Suppressor macrophage treated with lipopolysaccharide for 1 hour (primary cell): ENCODE measurements around the gene TBC1D1.
A peak's percentile ranks its signal among the peaks of the same experiment; 100 is the strongest.

Experiments used
- DNase-seq, 3 donors: peaks; one replicate each; pipeline ENCODE4 v3.0.0-alpha.2; 2020 to 2022

The TBC1D1 gene

DNA sequence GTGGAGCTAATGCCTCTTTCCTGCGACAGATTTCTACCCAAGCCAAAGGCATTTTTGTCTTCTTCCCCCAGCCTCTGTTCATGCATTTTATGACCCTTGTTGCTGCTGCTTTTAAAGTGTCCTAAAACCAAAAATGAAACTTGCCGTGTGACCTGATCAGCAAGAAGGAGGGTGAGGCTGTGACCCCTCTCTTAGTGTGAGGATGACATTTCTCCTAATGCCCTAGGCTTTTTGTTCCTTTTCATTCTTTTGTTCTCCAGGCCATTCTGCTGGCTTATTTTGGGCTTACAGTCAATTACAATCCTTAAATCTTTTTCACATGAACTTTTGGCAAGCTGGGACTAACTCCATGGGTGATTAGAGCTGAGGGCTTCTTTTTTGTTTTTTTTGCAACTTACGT lies 103.7 kb downstream of the TBC1D1 start:
- peak in 2 of 3 donors; percentile 26 to 36 for DNase-seq

GRCh38 chr4:37995299-37995821 lies 104.5 kb downstream of the TBC1D1 start:
- no peak for DNase-seq

GRCh38 chr4:37995981-37996775 lies 105.3 kb downstream of the TBC1D1 start:
- no peak for DNase-seq

DNA sequence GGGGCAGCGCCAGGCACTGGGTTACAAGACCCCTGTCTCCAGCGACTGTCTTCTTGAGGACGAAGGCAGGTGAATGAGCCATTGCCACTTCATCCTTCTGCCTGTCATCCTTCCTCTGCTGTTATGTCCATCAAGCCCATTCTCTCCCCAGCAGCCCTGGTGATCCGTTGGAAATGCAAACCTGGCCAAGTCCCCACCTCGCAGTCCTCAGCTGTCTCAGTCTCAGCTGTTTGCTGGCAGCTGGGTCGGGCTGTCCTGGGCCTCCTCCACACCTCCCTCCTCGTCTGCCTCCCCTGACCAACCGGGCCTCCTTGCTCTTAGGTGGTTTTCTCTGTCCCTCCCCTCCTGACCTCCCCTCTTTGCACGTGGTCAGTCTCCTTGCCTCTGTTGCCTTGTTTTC lies 107.3 kb downstream of the TBC1D1 start:
- DNase-seq = no peak

DNA sequence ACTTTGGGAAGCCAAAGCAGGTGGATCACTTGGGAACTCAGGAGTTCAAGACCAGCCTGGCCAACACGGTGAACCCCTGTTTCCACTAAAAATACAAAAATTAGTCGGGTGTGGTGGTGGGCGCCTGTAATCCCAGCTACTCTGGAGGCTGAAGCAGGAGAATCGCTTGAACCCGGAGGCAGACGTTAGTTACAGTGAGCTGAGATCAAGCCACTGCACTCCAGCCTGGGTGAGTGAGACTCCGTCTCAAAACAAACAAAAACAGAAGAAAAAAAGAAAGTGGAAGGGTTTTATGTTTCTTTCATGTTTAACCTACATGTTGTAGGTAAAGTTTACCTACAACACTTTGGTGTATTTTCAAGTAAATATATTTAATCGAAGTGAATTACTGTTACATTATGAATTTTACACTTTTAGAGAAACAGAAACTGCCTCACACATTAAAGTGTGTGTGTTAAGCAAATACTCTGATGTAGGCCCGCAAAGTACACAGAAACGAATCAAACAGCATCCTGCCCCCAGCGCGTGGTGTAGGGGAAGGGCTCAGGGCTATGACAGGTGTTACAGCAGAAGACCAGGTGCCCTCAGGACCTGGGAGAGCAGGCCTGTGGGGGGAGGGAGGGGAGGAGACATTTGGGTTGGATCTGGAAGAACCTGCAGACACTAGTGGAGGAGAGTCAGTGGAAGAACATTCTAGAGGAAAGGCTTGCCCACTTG lies 108.3 kb downstream of the TBC1D1 start:
- DNase-seq = no peak

DNA sequence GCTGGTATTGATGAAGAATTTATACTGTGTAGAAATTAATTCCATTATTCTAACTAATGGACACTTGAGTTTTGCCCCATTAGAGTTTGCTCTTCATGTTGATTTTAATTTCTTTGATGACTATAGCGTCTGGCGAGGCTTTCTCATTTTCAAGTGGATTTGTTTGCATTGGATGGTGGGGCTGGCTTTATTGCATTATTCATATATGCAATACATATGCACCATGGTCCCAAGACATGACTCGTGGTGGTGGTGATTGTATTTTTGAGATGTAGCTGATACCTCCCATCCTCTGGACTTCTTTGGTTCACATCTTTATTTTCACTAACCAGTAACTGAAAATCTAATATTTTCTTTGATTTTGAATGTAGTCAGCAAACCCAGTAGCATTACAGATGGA lies 109.1 kb downstream of the TBC1D1 start:
- DNase-seq = no peak

DNA sequence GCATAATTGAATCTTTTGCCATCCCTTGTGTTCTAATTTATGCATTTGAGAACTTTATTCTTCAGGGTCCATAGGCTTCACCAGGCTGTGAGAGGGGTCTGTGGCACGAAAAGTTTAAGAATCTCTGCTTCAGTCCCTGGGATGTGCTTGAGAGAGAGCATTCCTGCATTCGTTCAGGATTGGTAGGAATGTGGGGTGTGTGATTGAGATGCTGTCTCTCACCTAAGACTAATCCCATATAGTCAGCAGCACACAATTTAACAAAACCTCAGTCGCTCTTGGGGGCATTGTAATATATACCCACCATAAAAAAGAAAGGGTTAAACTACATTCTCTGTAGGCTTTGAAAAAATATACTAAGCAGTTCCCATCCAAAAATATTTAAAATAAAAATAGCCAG lies 111.0 kb downstream of the TBC1D1 start:
- no peak for DNase-seq

- no peak for DNase-seq
These were observed 111.7 kb downstream of the TBC1D1 start for GRCh38 chr4:38002451-38003071.

DNA sequence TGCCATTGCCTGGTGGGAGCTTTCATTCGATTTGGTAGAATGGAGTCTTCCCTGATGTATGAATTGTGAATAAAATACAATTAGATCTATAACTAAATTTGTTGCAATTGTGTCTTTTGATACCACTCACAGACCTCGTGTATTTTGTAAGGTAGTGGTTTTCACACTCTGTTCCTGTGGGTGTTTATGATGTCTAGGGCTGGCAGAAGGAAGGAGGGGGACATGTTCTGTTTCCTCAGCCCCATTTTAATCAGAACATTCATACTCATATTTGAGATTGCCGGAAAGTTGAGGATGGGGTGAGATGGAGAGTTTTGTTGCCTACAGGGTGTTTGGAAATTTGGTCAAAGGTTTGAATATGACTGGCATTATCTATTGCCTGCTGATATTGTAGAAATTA lies 112.2 kb downstream of the TBC1D1 start:
- no peak for DNase-seq

GRCh38 chr4:38003628-38004027 lies 112.7 kb downstream of the TBC1D1 start:
- DNase-seq = no peak

DNA sequence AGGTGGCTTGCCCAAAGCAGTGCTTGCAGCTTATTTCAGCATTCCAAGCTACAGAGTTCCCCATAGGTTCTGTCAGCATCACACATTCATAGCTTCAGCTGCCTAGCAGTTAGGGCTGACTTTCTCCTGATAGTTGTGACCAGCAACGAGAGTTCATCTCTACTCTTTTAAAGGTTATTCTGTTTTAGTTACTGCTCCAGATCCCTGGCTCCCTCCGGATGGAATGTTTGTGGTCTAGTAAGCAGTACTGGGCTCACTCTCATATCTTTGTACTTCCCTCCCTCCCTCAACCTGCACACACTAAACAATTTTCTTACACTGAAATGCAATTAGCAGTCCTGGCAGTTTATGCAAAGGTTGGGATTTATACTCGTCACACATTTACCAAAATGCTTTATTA lies 113.2 kb downstream of the TBC1D1 start:
- DNase-seq = no peak

DNA sequence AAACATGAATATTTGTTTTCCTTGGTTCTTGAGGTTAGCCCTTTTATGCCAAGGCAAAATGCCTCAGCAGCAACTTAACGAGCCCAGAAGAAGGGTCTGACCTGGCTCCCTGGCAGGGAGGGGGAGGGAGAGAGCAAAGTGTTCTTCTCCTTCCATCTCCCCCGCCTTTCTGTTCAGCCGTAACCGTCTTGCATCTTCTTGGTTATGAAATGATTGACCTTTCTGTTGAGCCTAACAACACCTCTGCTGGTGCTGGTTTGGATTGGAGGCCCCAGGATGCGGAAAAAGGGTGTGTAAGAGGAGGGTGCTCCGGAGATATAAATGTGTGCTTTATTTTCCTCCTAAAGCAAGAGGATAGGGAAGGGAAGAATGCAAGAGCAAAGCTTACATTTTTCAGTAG lies 114.0 kb downstream of the TBC1D1 start:
- DNase-seq = no peak

- no peak for DNase-seq
These were observed 114.8 kb downstream of the TBC1D1 start for GRCh38 chr4:38005637-38006036.

- no peak for DNase-seq
These were observed 116.8 kb downstream of the TBC1D1 start for GRCh38 chr4:38007645-38008044.

DNA sequence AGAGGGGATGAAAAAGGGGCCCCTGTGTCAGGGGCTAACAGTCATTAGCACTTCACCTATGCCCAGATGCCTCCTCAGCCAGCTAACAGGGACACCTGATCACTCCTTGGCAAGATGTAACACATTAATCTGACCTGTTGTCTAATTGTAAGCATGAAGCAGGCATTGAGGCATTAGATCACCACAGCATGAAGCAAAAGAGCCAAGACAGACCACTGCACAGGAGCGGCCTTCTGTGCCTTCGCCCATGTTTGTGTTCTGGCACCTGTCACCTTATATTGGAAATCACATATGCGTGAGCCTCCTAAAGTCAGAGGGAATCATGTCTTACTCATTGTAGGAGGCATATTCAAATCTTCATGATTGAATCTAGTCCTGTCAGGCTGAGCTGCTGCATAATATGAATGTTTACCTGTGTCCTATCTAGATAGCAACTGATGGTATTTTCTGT lies 117.7 kb downstream of the TBC1D1 start:
- no peak for DNase-seq

- DNase-seq = no peak
These were observed 118.5 kb downstream of the TBC1D1 start for GRCh38 chr4:38009421-38009820.

- no peak for DNase-seq
These were observed 119.1 kb downstream of the TBC1D1 start for GRCh38 chr4:38009949-38010348.

- DNase-seq = no peak
These were observed 120.8 kb downstream of the TBC1D1 start for GRCh38 chr4:38011511-38012162.

DNA sequence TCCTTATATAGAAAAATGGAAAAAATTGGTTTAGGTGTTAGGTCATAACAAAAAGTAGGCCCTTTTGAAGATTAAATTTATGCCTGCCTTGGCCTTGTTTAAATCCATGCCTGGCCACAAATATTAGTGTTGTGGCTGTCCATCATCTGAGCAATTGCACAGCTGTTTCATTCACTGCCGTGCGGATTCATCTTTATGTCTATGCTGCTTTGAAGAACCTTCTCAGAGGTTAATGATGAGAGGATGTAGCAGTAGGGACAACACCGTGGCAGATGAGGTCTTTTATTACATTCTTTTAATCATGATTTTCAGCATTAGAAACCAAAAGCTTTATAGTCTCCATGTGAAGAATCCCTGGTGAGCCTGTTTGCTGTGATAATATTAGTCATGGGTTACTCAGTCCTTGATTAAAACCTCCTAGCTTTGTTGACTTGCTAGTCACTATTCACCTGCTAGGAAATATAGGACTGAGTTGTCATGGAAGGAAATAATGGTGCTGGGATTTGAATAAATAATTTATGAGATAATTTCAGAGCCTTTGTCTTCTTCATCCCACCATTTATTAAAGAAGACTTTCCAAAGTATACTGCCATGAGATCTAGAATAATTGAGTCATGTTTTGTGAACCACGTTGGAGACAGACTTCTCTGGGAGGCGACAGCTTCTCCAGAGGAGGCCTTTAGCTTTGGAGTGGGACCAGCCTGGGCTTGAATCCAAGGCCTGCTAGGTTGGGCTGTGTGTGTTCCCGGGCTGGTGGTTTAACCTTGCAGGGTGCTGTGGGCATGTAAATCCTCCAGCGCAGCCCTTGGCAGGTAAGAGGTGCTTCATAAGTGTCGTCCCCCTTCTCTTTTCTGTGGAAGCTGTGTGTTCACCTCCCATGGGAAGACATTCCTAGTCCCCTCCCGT lies 122.8 kb downstream of the TBC1D1 start:
- DNase-seq = no peak

DNA sequence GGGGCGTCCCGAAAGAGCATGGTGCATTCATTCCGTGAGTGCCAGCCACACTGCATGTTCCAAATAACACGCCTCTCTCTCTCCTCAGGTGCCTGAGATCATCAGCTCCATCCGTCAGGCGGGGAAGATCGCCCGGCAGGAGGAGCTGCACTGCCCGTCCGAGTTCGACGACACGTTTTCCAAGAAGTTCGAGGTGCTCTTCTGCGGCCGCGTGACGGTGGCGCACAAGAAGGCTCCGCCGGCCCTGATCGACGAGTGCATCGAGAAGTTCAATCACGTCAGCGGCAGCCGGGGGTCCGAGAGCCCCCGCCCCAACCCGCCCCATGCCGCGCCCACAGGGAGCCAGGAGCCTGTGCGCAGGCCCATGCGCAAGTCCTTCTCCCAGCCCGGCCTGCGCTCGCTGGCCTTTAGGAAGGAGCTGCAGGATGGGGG lies 123.6 kb downstream of the TBC1D1 start:
- no peak for DNase-seq

DNA sequence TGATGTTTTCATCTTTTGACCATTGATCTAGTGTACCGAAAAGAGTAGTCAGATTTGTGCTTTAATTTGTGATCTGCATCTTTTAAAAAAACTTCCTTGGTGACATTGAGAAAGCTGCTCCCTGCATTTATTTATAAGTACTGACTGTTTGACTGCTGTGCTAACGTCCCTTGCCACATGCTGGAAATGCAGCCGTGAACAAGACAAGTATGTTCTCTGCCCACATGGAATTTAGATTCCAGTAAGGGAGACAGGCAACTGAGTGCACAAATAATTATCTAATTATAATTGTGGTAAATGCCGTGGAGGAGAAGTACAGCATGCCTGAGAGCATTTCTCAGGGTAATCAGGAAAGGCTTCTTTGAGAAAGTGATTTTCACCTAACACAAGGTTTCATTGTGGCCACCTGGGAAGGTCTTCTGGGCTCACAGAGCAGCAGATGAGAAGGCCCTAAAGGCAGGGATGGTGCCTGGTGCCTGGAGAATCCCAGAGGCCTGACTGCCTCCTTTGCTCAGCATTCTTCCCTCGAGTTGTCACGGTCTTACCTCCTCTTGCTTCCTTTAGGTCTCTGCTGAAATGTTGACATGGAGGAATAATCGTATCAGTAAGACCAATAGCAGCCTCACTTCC lies 125.1 kb downstream of the TBC1D1 start:
- no peak for DNase-seq

DNA sequence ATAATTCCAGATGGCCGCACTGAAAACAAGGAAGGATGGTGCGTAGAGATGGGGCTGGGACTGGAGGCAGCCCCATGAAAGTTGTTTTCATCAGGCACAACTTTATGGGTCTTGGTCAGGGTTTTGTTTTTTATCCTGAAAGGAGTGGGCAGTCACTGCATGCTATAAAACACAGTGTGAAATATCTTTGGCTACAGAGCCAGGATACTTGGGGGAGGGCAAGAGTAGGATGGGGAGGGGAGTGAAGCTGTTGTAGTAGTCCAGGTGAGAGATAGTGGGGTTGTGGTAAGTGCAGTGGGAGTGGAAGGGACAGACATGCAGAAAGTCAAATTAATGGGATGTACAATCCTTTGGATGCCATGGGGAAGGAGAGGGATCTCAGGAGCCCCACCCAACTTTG lies 125.8 kb downstream of the TBC1D1 start:
- DNase-seq = no peak
